ENCODE measurements around the gene POLG2.
"Not testable (repeated sequence)": the region's sequence is repeated elsewhere in the genome, so short reads cannot be mapped to it uniquely, and the experiment has no call there.

POLG2 gene

GRCh38 chr17:64505340-64506200, 8.7 kb upstream of the POLG2 start:
- peak; percentile 69 for DNase-seq (ENCODE audit: low read depth)

GRCh38 chr17:64504769-64505339, 8.0 kb upstream of the POLG2 start:
- no peak for DNase-seq (ENCODE audit: low read depth)

- no peak for DNase-seq (ENCODE audit: low read depth)
Measured at GRCh38 chr17:64503821-64504768, 7.2 kb upstream of the POLG2 start.

- no peak for DNase-seq (ENCODE audit: low read depth)
Measured at GRCh38 chr17:64503341-64503740, 6.5 kb upstream of the POLG2 start.

DNA sequence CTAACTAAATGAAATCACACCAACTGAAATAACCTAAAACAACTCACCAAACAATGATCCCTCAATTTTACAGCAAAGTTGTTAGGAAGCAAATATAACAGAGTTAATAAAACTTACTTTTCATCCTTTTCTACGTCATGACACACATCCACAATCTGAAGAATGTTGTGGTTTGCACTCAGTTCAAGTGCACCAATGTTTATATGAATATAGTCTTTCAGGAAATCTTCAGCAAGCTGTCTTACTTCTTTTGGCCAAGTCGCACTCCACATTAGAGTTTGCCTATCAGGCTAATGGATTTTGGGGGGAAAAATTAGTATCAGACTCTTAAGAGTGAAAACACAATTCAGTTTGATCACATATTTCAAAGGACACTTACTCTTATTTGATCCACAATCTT, 6.0 kb upstream of the POLG2 start:
- DNase-seq (ENCODE audit: low read depth) = no peak

- DNase-seq (ENCODE audit: low read depth) = no peak
Measured at GRCh38 chr17:64502021-64502420, 5.2 kb upstream of the POLG2 start.

DNA sequence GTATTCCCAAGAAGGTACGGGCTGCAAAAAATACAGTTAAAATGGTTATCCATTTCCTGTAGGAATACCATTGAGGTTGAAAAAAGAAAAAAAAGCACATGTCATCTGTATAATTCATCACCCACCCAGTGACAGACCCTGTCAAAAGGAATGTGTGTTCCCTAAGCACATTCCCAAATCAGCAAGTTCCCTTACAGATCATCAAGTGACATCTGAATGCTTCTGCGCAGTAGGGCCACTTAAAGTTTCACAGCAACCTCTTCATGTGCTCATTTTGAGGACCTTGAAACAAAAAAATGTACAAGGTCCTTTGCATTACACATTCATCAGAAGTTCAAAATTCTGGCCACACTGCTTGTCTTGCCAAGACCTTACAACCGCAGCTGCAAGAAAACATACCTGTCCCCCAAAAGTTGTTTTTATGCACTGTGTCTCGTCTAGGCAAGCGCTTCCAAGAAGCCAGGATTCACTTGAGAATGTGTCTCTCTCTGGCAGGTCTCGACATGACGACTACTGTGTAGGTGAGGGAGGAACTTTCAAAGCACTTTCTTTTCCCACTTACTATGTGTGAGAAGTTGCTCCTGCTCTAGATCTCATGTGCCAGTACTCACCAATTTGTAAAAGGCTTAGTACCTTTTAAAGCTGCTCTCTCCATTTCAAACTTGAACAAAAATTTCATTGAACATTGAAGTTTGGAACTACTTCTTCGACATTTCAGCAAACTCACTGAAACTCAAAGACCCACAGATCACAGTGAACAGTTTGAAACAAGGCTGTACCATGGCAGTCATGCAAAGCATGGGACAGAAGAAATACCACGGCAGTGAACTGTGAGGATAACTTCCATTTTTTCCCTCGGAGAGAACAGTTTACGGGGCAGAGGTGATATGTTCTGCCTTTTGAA, 4.3 kb upstream of the POLG2 start:
- DNase-seq (ENCODE audit: low read depth) = no peak

DNA sequence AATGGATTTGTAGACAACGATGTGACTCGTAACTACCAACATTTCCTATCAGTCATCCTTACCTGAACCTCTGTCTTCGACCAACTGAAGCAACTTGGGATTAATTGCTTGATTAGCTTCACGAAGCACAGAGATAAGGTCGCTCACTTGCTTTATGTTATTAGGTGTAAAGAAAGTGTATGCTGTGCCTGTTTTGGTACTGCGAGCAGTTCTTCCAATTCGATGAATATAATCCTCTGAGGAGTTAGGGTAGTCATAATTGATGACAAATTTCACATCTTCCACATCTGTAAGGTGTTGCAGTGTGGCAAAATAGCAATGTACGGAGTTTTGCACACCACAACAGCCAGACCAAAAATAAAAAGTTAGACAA, 3.6 kb upstream of the POLG2 start:
- no peak for DNase-seq (ENCODE audit: low read depth)

DNA sequence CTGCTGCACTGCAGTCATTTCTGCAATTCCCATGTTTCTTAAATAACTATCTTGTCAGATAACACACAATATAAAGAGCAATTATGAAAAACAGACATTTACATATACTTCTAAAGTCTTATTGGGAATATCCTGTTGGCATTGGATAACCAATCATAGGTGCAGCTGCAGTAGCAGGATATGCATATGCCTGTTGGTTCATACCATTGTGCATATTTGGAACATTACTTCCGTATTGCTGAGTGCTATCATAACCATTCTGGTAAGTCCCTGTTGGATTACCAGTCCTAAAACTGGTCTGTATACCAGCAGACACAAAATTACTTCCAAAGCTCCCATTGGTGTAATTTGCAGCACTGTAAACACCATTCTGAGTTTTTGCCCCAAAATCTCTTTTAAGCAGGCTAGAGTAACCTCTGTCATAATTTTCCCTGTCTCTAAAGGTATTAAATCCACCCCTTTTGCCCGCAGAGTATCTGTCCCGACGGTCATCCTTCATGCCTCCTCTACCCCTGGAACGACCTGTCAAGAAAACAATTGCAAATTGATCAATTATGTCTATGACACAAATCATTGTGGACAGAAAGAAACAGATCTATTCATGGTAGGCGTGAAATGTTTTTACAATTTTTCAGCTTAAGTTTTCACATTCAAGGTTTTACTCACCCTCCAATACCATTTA, 3.1 kb upstream of the POLG2 start:
- no peak for DNase-seq (ENCODE audit: low read depth)

- no peak for DNase-seq (ENCODE audit: low read depth)
Measured at GRCh38 chr17:64498308-64499203, 1.7 kb upstream of the POLG2 start.

DNA sequence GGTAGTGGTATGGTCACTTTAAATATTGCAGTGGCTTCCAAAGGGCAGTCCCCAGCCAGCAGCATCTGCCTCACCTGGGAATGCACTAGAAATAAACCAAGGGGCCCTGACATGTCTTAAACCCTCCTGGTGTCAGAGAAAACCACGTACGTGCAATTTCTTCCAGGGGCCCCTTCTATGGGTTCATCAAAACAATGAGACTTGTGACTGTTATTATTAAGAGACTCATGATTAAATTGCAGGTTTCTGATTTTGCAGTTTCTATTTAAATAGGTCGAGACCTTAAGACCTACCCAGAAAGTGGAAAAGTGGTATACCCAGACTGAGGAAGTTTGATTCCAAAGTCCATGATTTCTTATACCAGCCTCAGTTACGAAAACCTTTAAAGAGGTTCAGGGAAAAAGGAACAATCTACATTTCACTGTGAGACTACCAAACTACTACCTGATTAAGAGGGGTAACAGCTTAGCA, 746 bp upstream of the POLG2 start:
- no peak for DNase-seq (ENCODE audit: low read depth)

DNA sequence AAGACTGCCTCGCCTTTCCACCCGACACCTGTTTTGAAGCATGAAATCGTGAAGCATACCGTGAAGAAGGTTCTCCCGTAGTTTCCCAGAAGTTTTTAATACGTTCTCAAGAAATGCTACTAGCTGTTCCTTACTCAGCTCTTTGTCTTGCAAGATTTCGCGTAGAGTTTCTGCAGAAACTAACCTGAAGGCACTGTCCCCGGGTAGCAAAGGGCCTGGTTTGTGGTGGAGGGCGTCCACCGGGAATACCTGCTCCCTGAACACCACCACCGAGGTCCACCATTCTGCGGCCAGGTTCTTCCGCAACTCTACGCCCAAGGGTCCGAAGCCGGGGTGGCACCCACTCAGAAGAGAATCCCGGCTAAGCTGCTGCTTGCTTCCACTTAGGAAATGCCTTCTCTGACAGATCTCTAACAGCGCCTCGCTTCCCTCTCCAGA, 487 bp downstream of the POLG2 start:
- no peak for DNase-seq (ENCODE audit: low read depth)

GRCh38 chr17:64495300-64495699, 1.6 kb downstream of the POLG2 start:
- DNase-seq (ENCODE audit: low read depth) = not testable (repeated sequence)

DNA sequence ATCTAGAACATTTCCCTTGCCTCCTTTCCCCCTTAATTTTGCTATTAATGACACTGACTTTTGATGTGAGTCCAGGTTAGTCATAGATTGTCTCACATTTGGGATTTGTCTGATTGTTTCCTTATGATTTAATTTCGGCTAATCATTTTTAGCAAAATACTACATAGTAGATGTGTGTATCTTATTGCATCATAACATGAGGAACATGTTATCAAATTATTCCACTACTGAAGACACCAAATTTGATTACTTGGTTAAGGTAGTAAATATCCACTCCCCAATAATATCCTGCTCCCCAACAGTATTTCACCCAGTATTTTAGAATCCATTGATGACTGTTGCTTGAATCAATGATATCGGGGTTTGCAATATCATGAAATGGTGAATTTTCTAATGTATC, 2.7 kb downstream of the POLG2 start:
- DNase-seq (ENCODE audit: low read depth) = no peak

DNA sequence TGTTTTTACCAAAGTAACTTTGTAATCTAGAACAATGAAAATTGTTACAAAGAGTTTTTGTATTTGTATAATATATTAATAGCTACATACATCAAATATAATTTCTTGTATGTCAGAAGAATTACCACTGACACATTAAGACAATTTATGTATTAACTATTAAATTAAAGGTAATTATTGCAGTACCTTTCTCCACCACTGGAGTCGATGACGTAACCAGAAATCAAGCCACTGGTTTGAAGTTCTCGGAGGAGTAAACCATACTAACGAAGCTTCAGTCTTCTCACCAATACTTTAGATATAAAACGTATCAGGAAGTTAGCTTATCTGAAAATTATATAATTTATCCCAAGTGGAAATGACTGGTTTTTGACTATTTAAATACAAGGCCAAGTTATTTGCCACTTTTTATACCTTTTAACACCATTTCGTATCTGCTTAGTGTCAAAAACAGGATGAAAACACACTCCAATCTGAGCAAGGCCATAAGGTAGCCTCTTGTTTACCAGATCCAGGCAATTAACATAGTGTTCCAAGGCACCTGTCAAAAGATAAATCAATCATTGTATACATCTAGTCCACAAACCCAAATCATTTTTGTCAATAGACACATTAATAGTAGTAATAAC, 4.3 kb downstream of the POLG2 start:
- peak; percentile 5 for DNase-seq (ENCODE audit: low read depth)

GRCh38 chr17:64491994-64492393, 4.9 kb downstream of the POLG2 start:
- no peak for DNase-seq (ENCODE audit: low read depth)

- peak; percentile 8 for DNase-seq (ENCODE audit: low read depth)
Measured at GRCh38 chr17:64491034-64491860, 5.6 kb downstream of the POLG2 start.

GRCh38 chr17:64488301-64488700, 8.6 kb downstream of the POLG2 start:
- DNase-seq (ENCODE audit: low read depth) = no peak
